ENCODE measurements around the gene ACAP2. TPM values are rescaled to one million over a fixed set of nuclear protein-coding genes. Genes with fewer than 3 reads are reported as not detected.

Gene ACAP2
- total RNA-seq, 4 donors from 2014 or later: 52.9 to 62.0 (median 56.2) TPM

GRCh38 chr3:195259154-195259474 is 183.7 kb downstream of the ACAP2 start:
- TF ChIP-seq, protein P1, sequence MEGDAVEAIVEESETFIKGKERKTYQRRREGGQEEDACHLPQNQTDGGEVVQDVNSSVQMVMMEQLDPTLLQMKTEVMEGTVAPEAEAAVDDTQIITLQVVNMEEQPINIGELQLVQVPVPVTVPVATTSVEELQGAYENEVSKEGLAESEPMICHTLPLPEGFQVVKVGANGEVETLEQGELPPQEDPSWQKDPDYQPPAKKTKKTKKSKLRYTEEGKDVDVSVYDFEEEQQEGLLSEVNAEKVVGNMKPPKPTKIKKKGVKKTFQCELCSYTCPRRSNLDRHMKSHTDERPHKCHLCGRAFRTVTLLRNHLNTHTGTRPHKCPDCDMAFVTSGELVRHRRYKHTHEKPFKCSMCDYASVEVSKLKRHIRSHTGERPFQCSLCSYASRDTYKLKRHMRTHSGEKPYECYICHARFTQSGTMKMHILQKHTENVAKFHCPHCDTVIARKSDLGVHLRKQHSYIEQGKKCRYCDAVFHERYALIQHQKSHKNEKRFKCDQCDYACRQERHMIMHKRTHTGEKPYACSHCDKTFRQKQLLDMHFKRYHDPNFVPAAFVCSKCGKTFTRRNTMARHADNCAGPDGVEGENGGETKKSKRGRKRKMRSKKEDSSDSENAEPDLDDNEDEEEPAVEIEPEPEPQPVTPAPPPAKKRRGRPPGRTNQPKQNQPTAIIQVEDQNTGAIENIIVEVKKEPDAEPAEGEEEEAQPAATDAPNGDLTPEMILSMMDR (IDR thresholded peaks at IDR 0.05): no peak
- TF ChIP-seq POLR2A (IDR thresholded peaks at IDR 0.05): no peak
- no peak overlapping the region for H3K4me3 ChIP-seq (ENCODE audit: low read depth, poor library complexity, severe bottlenecking)
- DNase-seq (ENCODE audit: low spot score in 2 of 2): peak in 1 of 2 donors; percentile 88
- intact Hi-C loops (cut with DNase I; ENCODE audit: low total_unique reads): loop anchor here (10.0 kb wide), 1 partner anchor 154 kb away; no protein-coding TSS in a partner anchor
- WGBS, 2 donors: 66% methylated on average over 7 of the region's 7 CpGs

GRCh38 chr3:195258449-195259153 is 184.2 kb downstream of the ACAP2 start:
- DNase-seq (ENCODE audit: low spot score in 2 of 2): peak; percentile 31 to 85
- TF ChIP-seq, protein P1 (IDR thresholded peaks at IDR 0.05): no peak
- TF ChIP-seq POLR2A (IDR thresholded peaks at IDR 0.05): no peak
- WGBS, 2 donors: 63 to 70% methylated on average over 14 of the region's 14 CpGs
- intact Hi-C loops (cut with DNase I; ENCODE audit: low total_unique reads): loop anchor here (10.0 kb wide), 1 partner anchor 154 kb away; no protein-coding TSS in a partner anchor
- H3K4me3 ChIP-seq (ENCODE audit: low read depth, poor library complexity, severe bottlenecking): no peak overlapping the region

GRCh38 chr3:195257454-195258448 is 185.1 kb downstream of the ACAP2 start:
- intact Hi-C loops (cut with DNase I; ENCODE audit: low total_unique reads): loop anchor here (10.0 kb wide), 1 partner anchor 153 kb away; no protein-coding TSS in a partner anchor
- peak; percentile 13 to 84 for DNase-seq (ENCODE audit: low spot score in 2 of 2)
- no peak for TF ChIP-seq POLR2A (IDR thresholded peaks at IDR 0.05)
- TF ChIP-seq, protein P1 (IDR thresholded peaks at IDR 0.05): no peak
- 92 to 93% methylated on average over 14 to 16 of the region's 16 CpGs for WGBS, 2 donors
- no peak overlapping the region for H3K4me3 ChIP-seq (ENCODE audit: low read depth, poor library complexity, severe bottlenecking)

DNA sequence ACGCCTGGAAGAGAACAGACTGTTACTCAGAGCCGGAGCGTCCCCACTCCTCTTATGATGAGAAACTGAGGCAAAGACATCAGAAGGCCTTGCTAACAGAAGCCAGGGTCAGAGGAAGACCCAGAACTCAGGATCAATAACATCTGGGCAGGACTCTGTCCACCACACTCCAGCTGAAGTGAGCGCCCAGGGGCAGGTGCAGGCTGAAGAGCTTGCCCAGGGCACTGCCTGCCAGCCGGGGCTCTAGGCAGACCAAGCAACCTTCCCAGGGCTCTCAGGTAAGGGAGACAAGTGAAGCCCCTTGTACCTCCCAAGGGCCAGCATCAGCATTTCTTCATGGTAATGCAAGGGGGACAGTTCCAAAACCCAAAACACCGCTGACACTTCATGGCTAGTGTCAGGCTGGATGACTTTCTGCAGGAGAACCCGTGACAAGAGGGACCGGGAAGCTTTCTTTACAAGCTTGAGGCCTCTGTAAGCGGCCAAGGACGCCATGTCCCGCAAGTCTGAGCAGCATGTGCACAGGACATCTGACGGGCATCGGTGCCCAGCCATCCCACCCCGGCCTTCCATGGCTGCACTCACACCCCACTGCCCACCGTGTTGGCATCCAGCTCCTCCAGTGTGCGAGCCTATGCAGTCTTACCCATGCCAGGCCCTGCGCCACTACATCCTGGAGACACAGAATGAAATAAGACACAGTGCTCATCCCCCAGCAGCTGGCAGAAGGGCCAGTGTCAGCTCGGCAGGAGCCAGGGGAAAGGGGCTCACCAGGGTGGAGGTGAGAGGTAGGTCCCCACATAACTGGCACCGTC is 186.0 kb downstream of the ACAP2 start:
- no peak for TF ChIP-seq POLR2A (IDR thresholded peaks at IDR 0.05)
- peak; percentile 4 to 78 for DNase-seq (ENCODE audit: low spot score in 2 of 2)
- 91 to 96% methylated on average over 17 to 19 of the region's 19 CpGs for WGBS, 2 donors
- intact Hi-C loops (cut with DNase I; ENCODE audit: low total_unique reads): loop anchor here (10.0 kb wide), 1 partner anchor 152 kb away; no protein-coding TSS in a partner anchor
- no peak overlapping the region for H3K4me3 ChIP-seq (ENCODE audit: low read depth, poor library complexity, severe bottlenecking)

GRCh38 chr3:195255571-195256501 is 187.0 kb downstream of the ACAP2 start:
- intact Hi-C loops (cut with DNase I; ENCODE audit: low total_unique reads): loop anchor here (10.0 kb wide), 1 partner anchor 151 kb away; no protein-coding TSS in a partner anchor
- H3K4me3 ChIP-seq (ENCODE audit: low read depth, poor library complexity, severe bottlenecking): no peak overlapping the region
- peak; percentile 9 to 74 for DNase-seq (ENCODE audit: low spot score in 2 of 2)
- WGBS, 2 donors: 94% methylated on average over 21 to 22 of the region's 22 CpGs
- no peak for TF ChIP-seq POLR2A (IDR thresholded peaks at IDR 0.05)
- TF ChIP-seq, protein P1 (IDR thresholded peaks at IDR 0.05): no peak
